ENCODE measurements around the gene KAZN.

KAZN gene

DNA sequence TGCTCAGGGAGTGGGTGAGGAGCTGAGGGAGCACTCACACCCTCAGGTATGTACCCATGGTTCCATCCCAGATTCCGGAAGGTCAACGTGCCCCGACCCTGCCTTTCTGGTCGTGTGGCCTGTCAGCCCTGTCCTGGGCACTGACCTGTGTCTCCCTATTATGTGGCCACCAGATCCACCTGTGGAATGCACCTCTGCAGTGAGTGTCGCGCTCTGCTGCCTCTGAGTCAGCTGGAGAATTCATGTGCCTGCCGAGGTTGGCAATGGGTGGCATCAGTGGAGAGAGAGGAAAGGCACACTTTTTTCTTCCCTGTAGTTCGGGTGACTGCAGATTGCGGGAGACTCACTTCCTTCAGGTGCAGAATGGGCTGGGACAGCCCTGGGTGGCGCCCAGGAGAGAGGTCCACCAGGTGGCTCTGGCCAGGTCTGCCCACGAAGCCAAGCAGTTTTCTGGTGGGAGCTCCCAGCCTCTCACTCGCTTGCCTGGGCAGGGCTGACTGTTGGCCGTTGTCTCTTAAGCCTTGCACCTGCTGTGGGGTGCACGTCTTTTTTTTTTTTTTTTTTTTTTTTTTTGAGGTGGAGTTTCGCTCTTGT lies 378.9 kb downstream of the KAZN start:
- no peak for DNase-seq (ENCODE audit: low read depth in 2 of 2)

DNA sequence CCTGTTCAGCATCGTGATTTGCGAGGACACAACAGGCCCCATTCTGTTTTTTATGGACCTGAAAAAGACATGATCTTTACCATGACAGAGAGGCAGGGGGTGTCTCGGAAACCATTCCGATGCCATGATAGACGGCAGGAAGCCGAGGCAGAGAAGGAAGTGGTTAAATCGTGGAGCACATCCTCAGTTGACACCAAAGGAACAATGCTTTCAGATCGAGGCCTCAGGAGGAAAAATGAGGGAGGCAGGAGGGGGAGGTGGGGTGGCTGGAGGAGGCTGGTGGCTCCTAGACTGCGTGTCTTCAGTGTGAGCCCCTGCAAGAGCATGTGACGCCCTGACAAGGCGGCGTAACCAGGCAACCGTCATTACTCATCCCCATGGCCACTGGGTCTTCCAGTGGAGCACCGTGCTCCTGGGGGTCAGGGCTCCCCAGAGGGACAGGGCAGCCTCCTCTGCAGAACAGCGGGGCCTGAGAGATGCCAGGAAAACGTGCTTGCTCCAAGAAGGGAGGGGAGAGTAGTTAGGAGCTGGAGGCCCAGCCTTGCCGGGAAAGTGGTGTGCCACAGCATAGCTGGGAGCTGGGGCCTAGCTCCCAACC lies 382.2 kb downstream of the KAZN start:
- no peak for DNase-seq (ENCODE audit: low read depth in 2 of 2)

DNA sequence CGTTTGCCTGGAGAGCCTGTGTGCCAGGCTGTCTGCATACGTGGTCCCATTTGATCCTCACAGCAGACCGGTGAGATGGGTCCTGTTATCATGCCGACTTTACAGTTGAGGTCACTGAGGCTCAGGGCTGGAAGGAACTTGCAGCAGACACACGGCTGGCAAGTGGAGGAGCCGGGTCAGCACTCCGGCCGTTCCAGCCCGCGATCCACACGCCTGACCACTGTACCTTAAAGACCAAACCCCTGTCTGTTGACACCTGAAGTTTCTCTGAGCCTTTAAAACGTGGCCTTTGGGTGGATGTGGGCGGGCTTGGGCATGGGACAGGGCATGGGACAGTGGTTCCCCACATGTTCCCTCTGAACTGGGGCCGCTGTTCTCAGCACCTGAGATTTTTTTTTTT lies 383.5 kb downstream of the KAZN start:
- DNase-seq (ENCODE audit: low read depth in 2 of 2) = no peak

GRCh38 chr1:14983277-14983676 lies 384.8 kb downstream of the KAZN start:
- DNase-seq (ENCODE audit: low read depth in 2 of 2) = no peak

DNA sequence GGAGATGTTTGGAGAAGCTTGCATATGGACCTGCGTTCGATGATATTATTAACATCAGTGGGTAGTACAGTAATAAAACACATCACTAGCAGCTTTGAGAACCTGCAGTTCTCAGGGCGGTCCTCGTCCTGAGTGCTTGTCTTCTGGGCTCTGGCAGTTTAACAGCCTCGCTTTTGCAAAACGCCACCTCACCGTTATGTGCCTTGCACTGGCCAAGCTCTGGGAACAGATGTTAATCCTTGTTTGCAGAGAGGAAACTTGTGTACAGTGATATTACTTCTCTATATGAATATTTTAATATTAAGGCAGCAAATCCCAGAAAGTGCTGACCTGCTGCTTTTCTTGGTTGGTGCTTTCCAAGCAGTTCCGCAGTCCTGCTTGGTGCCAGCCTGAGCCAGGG lies 387.7 kb downstream of the KAZN start:
- no peak for DNase-seq (ENCODE audit: low read depth in 2 of 2)

- no peak for DNase-seq (ENCODE audit: low read depth in 2 of 2)
Observed at GRCh38 chr1:14987829-14988603, 389.5 kb downstream of the KAZN start.

DNA sequence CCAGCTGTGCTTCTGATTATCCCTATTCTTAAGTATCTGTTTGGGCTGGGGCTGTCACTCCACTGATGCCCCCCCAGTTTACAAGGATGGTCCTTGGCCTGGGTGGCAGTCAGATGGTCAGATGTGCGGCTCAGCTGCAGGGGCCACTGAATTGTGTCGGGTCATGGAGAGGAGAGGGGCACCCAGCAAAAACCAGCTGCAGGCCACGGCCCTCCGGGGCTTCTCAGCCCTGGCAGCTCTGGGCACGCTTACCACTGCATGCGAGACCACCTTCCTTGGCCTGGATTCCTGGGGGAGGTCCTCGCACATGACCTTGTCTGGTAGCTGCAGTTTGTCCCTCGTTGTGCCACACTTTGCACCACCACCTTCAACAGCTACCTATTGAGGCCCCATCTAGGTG lies 390.2 kb downstream of the KAZN start:
- no peak for DNase-seq (ENCODE audit: low read depth in 2 of 2)

DNA sequence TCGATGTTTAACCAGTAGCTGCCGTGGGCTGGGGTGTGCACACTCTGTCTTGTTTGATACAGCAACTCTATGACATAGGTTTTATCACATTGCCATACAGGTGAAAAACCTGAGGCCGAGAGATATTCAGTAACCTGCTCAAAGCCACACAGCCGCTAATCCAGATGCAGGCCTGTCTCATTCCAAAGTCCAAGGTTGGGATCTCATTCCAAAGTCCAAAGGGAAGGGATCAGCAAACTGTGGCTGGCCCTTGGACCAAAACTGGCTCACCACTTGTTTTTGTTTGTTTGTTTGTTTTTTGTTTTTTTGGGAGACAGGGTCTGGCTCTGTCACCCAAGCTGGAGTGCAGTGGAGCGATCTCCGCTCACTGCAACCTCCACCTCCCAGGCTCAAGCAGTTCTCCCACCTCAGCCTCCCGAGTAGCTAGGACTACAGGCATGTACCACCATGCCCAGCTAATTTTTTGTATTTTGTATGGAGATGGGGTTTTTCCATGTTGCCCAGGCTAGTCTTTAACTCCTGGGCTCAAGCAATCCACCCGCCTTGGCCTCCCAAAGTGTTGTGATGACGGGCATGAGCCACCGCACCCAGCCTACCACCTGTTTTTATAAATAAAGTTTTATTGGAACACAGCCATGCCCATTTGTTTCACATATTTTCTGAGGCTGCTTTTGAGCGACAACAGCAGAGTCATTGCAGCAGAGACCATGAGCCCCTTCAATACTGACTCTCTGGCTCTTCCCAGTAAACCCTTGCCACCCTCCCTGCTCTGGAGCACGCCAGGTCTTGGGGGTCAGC lies 391.6 kb downstream of the KAZN start:
- no peak for DNase-seq (ENCODE audit: low read depth in 2 of 2)

- no peak for DNase-seq (ENCODE audit: low read depth in 2 of 2)
Observed at GRCh38 chr1:14993414-14993813, 394.9 kb downstream of the KAZN start.

DNA sequence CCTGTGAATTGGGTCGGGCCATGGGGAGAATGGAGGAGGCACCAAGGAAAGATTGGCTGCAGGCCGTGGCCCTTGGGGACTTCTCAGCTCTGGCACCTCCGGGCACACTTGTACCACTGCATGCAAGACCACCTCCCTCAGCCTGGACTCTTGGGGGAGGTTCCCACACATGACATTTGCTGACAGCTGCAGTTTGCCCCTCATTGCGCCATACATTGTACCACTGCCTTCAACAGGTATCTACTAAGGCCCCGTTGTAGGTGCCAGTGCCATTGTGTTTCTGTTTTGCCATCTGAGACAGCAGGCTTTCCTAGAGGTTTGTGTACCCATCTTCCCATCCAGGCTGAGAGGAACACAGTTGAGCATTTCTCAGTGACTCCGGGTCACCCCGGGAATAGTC lies 395.7 kb downstream of the KAZN start:
- DNase-seq (ENCODE audit: low read depth in 2 of 2) = no peak

- no peak for DNase-seq (ENCODE audit: low read depth in 2 of 2)
Observed at GRCh38 chr1:14994841-14995437, 396.5 kb downstream of the KAZN start.

GRCh38 chr1:14996133-14997050 lies 397.9 kb downstream of the KAZN start:
- no peak for DNase-seq (ENCODE audit: low read depth in 2 of 2)

DNA sequence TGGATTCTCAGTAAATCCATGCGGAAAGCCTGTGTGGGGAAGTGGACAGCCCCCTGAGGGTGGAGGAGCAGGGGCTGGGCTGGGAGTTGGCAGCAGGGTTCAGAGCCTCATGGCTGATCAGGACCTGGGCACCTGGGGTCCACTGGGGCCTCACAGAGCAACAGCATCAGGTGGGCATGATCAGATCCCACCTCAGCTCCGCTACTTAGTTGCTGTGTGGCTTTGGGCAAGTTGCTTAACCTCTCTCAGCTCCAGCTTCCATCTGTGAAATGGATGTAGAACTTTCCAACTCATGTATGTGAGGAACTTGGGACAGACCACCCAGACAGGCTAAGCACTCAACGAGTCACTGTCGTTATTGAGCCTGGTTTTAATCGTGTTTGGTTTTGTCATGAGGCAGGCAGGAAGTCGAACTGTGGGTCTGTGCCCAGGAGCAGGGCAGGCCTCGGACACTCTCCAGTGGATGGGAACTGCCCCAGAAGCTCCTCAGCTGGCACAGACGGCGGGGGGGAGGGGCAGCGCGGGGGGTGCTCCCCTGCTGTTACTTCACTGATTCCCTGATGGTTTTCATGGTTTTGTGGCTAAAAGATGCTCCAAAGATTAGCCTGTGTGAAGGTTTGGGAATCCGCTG lies 399.3 kb downstream of the KAZN start:
- no peak for DNase-seq (ENCODE audit: low read depth in 2 of 2)

DNA sequence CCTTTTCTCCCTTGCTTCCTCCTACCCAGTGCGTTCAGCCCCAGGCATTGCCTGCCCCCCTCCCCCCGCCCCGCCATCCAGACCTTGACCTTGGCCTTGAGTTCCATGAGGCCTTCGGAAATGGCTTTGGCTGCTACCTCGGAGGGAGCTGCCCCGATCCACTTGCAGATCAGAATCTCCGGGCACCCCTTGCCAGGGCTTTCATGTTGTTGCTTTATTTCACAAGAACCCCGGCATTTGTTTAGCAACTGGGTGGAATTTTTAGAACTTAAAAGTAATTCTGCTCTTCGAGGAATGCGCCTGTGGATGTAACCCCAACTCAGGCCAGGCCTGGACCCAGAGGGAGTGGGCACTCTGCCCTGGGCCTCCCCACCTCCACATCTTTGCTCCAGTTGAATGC lies 401.0 kb downstream of the KAZN start:
- no peak for DNase-seq (ENCODE audit: low read depth in 2 of 2)

DNA sequence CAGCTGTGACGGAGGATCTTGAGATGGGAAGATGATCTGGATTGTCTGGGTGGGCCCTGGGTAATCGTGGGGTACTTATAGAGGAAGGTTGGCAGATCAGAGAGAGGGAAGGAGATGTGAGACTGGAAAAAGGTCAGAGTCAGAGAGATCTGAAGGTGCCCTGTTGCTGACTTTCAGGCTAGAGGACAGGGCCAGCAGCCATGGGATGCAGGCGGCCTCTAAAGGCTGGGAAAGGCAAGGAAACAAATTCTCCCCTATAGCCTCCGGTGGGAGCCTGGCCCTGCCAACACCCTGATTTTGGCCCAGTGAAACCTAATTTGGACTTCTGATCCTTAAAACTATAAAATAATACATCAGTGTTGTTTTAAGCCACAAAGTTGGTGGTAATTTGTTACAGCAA lies 401.5 kb downstream of the KAZN start:
- DNase-seq (ENCODE audit: low read depth in 2 of 2) = no peak

DNA sequence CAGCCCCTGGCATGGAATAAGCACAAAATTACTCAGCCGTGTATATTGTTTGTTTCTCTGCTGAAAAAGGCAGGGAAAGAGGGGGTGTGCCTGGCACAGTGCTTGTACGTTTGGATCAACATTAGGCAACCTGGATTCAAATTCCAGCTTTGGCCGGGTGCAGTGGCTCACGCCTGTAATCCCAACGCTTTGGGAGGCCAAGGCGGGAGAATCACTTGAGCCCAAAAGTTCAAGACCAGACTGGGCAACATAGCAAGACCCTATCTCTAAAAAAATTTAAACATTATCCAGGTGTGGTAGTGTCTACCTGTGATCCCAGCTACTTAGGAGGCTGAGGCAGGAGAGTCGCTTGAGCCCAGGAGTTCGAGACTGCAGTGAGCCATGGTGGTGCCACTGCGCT lies 402.2 kb downstream of the KAZN start:
- no peak for DNase-seq (ENCODE audit: low read depth in 2 of 2)

GRCh38 chr1:15001317-15001915 lies 402.9 kb downstream of the KAZN start:
- no peak for DNase-seq (ENCODE audit: low read depth in 2 of 2)

DNA sequence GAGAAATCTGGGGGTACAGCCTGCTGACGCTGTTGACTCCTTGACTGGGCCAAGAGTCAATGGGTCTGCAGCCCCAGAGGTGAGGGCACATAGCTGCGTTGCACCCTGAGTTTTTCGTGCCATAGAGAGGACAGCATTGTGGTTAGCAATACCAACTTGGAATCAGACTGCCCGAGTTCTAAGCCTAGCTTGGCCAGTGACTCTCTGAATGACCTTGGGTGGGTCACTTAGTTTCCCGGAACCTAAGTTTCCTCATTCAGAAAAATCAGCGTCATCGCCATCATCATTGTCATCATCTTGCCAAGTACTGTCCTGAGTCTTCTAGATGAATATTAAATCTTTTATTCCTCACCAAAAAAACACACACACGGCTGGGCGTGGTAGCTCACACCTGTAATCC lies 403.8 kb downstream of the KAZN start:
- no peak for DNase-seq (ENCODE audit: low read depth in 2 of 2)

DNA sequence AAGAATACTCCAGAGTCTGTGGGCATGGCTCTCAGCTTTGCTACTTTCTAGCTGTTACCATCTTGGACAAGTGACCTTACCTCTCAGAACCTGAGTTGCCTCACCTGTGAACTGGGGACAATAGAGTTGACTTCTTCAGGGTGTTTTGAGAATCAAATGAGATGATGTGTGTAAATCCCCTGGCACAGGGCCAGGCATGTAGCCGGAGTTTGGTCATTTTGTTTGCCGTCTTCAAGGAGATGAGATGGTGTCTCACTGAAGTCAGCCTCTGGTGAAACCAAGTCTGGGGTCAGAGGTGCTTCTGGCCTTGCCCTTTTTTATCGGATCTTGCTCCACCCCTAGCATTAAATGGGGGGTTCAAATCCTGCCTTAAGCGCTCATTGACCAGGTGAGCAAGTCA lies 405.9 kb downstream of the KAZN start:
- DNase-seq (ENCODE audit: low read depth in 2 of 2) = no peak

DNA sequence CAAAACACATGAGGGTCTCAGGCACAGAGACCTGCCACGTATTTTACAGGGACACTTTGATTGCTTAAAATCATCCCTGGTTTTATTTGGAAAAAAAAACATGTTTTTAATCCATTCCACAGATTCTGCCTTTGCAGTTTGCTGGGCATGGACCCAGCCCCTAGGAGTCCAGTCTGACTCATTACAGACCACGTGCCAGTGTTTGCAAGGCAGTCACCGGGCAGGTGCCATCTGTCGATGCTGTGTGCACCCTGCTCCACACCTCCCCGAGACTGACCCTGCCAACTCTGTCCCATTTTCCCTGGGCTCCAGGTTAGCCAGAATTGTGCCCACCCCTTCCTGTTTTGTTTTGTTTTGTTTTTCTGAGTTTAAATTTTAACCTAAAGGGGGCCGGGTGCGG lies 406.6 kb downstream of the KAZN start:
- no peak for DNase-seq (ENCODE audit: low read depth in 2 of 2)

All from stimulated activated CD8-positive, alpha-beta memory T cell treated with anti-CD3 and anti-CD28 coated beads, Interleukin-2, amount 100 ng/mL, for 48 hours (primary cell).